ENCODE results near the gene ADGRL2.

DNA sequence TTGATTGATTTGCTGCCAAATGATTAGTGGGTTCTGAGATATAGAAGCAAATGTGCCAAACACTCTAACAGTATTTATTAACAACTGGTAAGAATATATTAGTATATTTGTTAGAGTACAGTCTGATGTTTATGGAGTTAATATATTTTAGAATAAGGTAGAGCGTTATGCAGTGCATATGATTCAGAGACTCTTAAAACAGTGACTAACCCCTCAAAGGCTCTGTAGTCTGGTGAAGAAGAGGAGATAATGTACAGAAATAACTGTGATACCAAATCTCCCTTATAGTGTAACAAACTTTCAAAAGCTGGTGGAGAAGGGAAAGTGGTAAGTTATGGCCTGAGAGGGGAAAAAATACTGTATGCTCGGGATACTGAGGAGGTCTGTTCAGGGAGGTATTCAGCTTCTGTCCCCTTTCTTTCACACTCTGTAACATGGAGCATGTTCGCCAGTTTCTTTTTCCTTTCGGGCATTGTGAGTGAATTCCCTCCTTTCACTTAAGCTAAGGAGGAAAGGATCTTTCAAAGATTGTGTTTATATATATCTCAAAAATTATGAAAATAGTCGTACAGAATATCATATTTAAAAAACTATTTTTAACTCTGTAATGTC, 121.2 kb downstream of the ADGRL2 start:
- TF ChIP-seq POLR2A (IDR thresholded peaks at IDR 0.05) = no peak
- TF ChIP-seq, protein P1, sequence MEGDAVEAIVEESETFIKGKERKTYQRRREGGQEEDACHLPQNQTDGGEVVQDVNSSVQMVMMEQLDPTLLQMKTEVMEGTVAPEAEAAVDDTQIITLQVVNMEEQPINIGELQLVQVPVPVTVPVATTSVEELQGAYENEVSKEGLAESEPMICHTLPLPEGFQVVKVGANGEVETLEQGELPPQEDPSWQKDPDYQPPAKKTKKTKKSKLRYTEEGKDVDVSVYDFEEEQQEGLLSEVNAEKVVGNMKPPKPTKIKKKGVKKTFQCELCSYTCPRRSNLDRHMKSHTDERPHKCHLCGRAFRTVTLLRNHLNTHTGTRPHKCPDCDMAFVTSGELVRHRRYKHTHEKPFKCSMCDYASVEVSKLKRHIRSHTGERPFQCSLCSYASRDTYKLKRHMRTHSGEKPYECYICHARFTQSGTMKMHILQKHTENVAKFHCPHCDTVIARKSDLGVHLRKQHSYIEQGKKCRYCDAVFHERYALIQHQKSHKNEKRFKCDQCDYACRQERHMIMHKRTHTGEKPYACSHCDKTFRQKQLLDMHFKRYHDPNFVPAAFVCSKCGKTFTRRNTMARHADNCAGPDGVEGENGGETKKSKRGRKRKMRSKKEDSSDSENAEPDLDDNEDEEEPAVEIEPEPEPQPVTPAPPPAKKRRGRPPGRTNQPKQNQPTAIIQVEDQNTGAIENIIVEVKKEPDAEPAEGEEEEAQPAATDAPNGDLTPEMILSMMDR (IDR thresholded peaks at IDR 0.05) = no peak

Data from lower leg skin (tissue), 3 donors.